Mesothelial cell of epicardium (in vitro differentiated cells): ENCODE results near the gene CD82. TPM values are rescaled to one million over a fixed set of nuclear protein-coding genes. Genes with fewer than 3 reads are reported as not detected.

Source experiments
- DNase-seq, 2 experiments: peaks; one replicate each; pipeline ENCODE4 v3.0.0; 2021; ENCODE audit warnings: low spot score in 2 of 2; ENCODE audit not compliant: unreplicated experiment in 2 of 2
- H3K27ac Mint-ChIP-seq: 2 replicates; pipeline ENCODE4 v1.8.0; 2021; ENCODE audit warnings: mixed read lengths
- H3K27me3 Mint-ChIP-seq: 2 replicates; pipeline ENCODE4 v1.8.0; 2021; ENCODE audit warnings: low read depth, mixed read lengths
- H3K36me3 Mint-ChIP-seq: 2 replicates; pipeline ENCODE4 v1.8.0; 2021; ENCODE audit warnings: mixed read lengths
- H3K4me1 Mint-ChIP-seq: 2 replicates; pipeline ENCODE4 v1.8.0; 2021; ENCODE audit warnings: mixed read lengths
- H3K4me3 Mint-ChIP-seq: 2 replicates; pipeline ENCODE4 v1.8.0; 2021; ENCODE audit warnings: mild to moderate bottlenecking, moderate library complexity, mixed read lengths
- H3K9me3 Mint-ChIP-seq: 2 replicates; pipeline ENCODE4 v1.8.0; 2021; ENCODE audit warnings: mixed read lengths
- total RNA-seq: library from RNA; stranded (reverse); gene quantifications from 3 replicates; pipeline ENCODE4 v1.2.1, GENCODE V29; 2021
- TF ChIP-seq, protein P1 (sequence below): fragments of 200-600 bp; sonication (generic); IDR thresholded peaks from one replicate; pipeline ENCODE4 v1.5.0; 2021; ENCODE audit warnings: antibody characterized with exemption; ENCODE audit not compliant: unreplicated experiment

CD82 gene
- total RNA-seq, 1 donor from 2014 or later = 11.2 TPM

DNA sequence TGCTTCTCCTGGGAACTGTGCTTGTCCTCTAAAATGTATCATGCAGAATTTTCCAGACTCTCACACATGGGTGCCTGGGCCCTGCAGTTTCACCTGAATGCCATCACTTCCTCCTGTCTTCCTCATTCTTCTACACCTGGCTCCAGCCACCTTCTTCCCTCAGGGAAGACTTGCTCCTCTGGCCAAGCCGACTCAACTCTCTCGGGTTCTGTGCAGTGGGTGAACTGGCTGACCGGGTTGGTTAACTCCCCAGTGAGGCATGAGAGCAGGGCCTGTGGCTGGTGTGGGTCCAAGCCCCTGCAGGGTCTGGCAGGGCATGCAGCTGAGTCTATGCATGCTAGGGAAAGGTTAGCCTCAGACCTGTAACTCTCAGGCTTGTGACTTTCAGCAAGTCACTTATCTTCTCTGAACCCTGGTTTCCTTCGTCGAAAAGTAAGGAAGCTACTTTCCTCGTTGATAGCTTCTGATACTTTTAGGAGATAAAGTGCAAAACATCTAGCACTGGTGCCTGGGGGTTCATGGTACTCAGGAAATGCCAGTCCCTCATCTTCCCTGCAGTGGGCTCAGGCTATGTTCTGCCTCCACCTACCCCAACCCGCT, 11.9 kb downstream of the CD82 start:
- Mint-ChIP-seq H3K27me3 (no peaks in the 10 kb centered on the region), H3K9me3 (no peaks in the 10 kb centered on the region), H3K4me3 (no peak overlapping the region), H3K4me1 (peaks cover 9% of the 10 kb centered on the region), H3K27ac (no peak overlapping the region), H3K36me3 (no peaks in the 10 kb centered on the region)
- TF ChIP-seq, protein P1, sequence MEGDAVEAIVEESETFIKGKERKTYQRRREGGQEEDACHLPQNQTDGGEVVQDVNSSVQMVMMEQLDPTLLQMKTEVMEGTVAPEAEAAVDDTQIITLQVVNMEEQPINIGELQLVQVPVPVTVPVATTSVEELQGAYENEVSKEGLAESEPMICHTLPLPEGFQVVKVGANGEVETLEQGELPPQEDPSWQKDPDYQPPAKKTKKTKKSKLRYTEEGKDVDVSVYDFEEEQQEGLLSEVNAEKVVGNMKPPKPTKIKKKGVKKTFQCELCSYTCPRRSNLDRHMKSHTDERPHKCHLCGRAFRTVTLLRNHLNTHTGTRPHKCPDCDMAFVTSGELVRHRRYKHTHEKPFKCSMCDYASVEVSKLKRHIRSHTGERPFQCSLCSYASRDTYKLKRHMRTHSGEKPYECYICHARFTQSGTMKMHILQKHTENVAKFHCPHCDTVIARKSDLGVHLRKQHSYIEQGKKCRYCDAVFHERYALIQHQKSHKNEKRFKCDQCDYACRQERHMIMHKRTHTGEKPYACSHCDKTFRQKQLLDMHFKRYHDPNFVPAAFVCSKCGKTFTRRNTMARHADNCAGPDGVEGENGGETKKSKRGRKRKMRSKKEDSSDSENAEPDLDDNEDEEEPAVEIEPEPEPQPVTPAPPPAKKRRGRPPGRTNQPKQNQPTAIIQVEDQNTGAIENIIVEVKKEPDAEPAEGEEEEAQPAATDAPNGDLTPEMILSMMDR = no peak
- DNase-seq = no peak

DNA sequence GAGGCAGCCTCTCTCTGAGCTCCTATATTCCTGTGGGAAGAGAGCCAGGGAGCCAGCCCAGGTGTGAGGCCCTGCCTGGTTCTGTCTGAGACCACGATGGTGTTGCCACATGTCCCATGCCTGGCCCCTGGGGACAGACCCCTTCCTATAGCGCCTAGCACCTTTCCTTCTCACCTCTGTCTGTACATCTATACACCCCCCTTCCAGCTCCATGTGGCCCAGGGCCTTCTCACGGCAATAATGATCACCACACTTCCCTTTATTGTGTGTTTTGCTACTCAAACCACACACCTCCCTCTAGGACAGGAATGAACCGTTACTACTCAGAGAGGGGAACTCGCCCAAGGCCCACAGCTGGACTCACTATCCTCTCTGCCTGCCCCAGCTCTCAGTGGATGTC, 12.8 kb downstream of the CD82 start:
- Mint-ChIP-seq H3K9me3 (peaks cover 6% of the 10 kb centered on the region), H3K4me1 (peaks cover 7% of the 10 kb centered on the region), H3K36me3 (no peaks in the 10 kb centered on the region), H3K27me3 (no peaks in the 10 kb centered on the region), H3K27ac (no peak overlapping the region), H3K4me3 (no peak overlapping the region)
- TF ChIP-seq, protein P1 = no peak
- DNase-seq = no peak

DNA sequence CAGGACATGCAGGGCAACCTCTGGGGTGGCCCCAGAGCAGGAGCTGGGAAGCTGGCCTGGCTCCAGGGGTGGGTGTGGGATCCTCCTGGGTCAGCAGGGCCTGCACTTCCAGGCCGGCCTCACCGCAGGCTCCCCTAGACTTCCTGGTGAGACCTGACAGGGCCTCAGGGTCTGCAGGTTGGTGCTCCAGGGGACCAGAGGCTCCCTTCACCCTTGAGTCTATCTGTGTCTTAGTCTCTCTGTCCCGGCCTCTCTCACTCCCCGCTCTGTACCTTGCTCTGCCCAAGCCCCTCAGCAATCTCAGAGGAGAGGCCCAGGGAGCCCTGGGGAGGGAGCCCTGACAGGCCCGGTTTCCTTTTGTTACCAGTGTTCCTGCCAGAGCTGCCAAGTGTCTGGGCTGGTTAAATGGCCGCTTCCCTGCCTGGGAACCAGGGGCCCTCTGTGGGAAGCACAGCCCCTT, 13.9 kb downstream of the CD82 start:
- DNase-seq = no peak
- H3K36me3 Mint-ChIP-seq = no peaks in the 10 kb centered on the region
- no peak overlapping the region for H3K4me3 Mint-ChIP-seq
- H3K27ac Mint-ChIP-seq = no peak overlapping the region
- H3K27me3 Mint-ChIP-seq = no peaks in the 10 kb centered on the region
- TF ChIP-seq, protein P1 = no peak
- H3K4me1 Mint-ChIP-seq = peaks cover 7% of the 10 kb centered on the region
- peaks cover 9% of the 10 kb centered on the region for H3K9me3 Mint-ChIP-seq

DNA sequence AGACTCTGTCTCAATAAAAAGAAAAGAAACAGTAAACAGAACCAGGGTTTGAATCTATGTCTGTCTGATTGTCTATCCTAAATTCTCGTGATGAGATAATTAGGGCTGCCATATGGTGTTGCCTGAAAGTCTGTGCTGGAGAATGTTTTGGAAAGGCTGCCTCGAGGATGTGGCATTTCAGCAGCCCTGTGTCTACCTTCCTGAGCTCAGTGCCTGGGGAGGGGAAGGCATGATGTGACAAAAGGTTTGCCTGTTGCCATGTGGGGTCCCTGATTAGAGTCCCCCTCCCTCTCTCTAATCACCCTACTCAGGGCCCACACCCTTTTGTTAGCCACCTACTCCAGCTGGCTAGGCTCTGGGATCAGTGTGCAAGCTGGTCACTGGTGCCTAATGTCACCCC, 15.2 kb downstream of the CD82 start:
- no peak overlapping the region for H3K27ac Mint-ChIP-seq
- no peaks in the 10 kb centered on the region for H3K27me3 Mint-ChIP-seq
- H3K4me3 Mint-ChIP-seq = no peak overlapping the region

DNA sequence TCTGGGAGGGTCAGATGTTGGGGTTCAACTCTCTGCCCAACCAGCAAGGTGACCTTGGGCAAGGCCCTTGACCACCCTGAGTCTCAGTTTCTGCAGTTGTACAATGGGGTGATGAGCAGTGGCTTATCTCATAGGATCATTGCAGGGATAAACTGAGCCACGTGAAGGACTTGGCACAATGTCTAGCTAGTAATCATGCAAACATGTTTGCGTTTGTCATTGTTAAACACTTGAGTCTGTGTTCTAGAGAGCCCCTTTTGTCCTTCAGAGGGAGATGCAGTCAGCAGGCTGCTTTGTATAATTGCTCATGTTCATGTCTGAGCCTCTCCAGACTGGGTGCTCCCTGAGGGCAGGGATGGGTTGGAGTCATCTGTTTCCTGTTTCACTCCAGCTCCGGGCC, 15.8 kb downstream of the CD82 start:
- Mint-ChIP-seq H3K27me3 (no peaks in the 10 kb centered on the region), H3K4me1 (peaks cover 3% of the 10 kb centered on the region), H3K9me3 (peaks cover 9% of the 10 kb centered on the region), H3K27ac (no peak overlapping the region), H3K4me3 (no peak overlapping the region), H3K36me3 (no peaks in the 10 kb centered on the region)
- TF ChIP-seq, protein P1 = no peak
- no peak for DNase-seq

More for the DNA sequence above, 15.2 kb downstream of the CD82 start:
- H3K9me3 Mint-ChIP-seq = peaks cover 9% of the 10 kb centered on the region
- H3K4me1 Mint-ChIP-seq = peaks cover 3% of the 10 kb centered on the region
- H3K36me3 Mint-ChIP-seq = no peaks in the 10 kb centered on the region
- no peak for DNase-seq
- TF ChIP-seq, protein P1 = no peak
